Breast epithelium (tissue), 3 donors: ENCODE measurements around the gene NRIP3.

Source experiments
- CTCF ChIP-seq, 3 donors: fragments of 450-650 bp; IDR thresholded peaks; one replicate each; pipeline ENCODE4 v1.5.1; 2016 to 2017; ENCODE audit warnings: antibody characterized with exemption in 3 of 3, mild to moderate bottlenecking in 3 of 3, moderate library complexity in 3 of 3
- POLR2AphosphoS5 ChIP-seq, 3 donors: sonication (generic); formaldehyde crosslinking; IDR thresholded peaks; one replicate each; pipeline ENCODE4 v1.6.1; 2017; ENCODE audit warnings: antibody characterized with exemption in 3 of 3

DNA sequence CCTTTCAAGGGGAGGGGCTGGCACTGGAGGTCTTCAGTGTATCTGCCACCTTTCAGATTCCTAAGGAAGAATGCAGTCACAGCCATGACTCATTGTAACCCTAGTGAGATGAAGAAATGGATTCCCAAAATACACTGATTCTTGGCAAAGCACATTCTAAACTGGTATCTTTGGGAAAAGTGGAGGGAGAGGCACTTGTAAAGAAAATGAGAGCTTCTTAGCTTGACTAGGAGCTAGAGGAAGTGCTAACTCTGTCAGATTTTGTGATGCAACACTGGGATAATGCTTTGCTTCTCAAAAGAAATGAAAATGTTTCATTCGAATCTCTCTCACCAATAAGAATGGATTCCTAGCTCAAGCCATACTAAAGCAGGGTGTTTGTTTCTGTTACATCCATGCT, 14.3 kb downstream of the NRIP3 start:
- TF ChIP-seq CTCF (IDR thresholded peaks at IDR 0.05) = no peak
- no peak for TF ChIP-seq POLR2AphosphoS5 (IDR thresholded peaks at IDR 0.05)
